GM21529 (cell line): ENCODE data around the gene CEBPG.

Experiments
- ATAC-seq: cut with Tn5 transposase; IDR thresholded peaks from one replicate; pipeline ENCODE4 v1.9.1; 2021; ENCODE audit not compliant: unreplicated experiment

Gene CEBPG

GRCh38 chr19:33394723-33395560 is 21.4 kb downstream of the CEBPG start:
- ATAC-seq = no peak

GRCh38 chr19:33395561-33396550 is 22.3 kb downstream of the CEBPG start:
- no peak for ATAC-seq

- no peak for ATAC-seq
Measured at GRCh38 chr19:33396701-33397535, 23.4 kb downstream of the CEBPG start.

GRCh38 chr19:33397536-33398360 is 24.2 kb downstream of the CEBPG start:
- ATAC-seq = no peak

GRCh38 chr19:33398361-33399060 is 25.0 kb downstream of the CEBPG start:
- no peak for ATAC-seq

GRCh38 chr19:33399081-33399744 is 25.7 kb downstream of the CEBPG start:
- no peak for ATAC-seq

GRCh38 chr19:33399745-33400681 is 26.5 kb downstream of the CEBPG start:
- no peak for ATAC-seq

GRCh38 chr19:33400856-33401682 is 27.6 kb downstream of the CEBPG start:
- no peak for ATAC-seq

GRCh38 chr19:33401683-33402420 is 28.3 kb downstream of the CEBPG start:
- ATAC-seq = no peak

GRCh38 chr19:33402421-33403220 is 29.1 kb downstream of the CEBPG start:
- ATAC-seq = no peak

GRCh38 chr19:33403221-33403972 is 29.9 kb downstream of the CEBPG start:
- ATAC-seq = no peak

GRCh38 chr19:33403973-33404304 is 30.4 kb downstream of the CEBPG start:
- ATAC-seq = no peak

- ATAC-seq = no peak
Measured at GRCh38 chr19:33404506-33405253, 31.2 kb downstream of the CEBPG start.

- ATAC-seq = no peak
Measured at GRCh38 chr19:33405254-33405552, 31.7 kb downstream of the CEBPG start.
